Neutrophil (primary cell): ENCODE measurements around the gene LDLRAD4.

Experiments used
- H3K27ac ChIP-seq: fragments of 200-600 bp; sonication (generic); 2 replicates; pipeline ENCODE4 v1.5.1; 2016; ENCODE audit warnings: mild to moderate bottlenecking, moderate library complexity
- H3K27me3 ChIP-seq: fragments of 200-600 bp; sonication (generic); 2 replicates; pipeline ENCODE4 v1.6.0; 2016; ENCODE audit warnings: mild to moderate bottlenecking
- H3K36me3 ChIP-seq: fragments of 200-600 bp; sonication (generic); 2 replicates; pipeline ENCODE4 v1.5.1; 2017
- H3K4me1 ChIP-seq, 2 experiments: fragments of 200-600 bp in 1 of 2; sonication (generic) in 1 of 2; 1 replicate in 1 of 2; 2 replicates in 1 of 2; pipeline versions ENCODE4 v1.5.1 to v1.6.1; 2013 to 2016; ENCODE audit warnings: low read depth in 1 of 2, low read length in 1 of 2, mild to moderate bottlenecking in 1 of 2, moderate library complexity in 1 of 2; ENCODE audit not compliant: control insufficient read depth in 1 of 2, insufficient read depth in 1 of 2
- H3K4me3 ChIP-seq, 2 experiments: fragments of 200-600 bp in 1 of 2; sonication (generic) in 1 of 2; 1 replicate in 1 of 2; 2 replicates in 1 of 2; pipeline ENCODE4 v1.5.1; 2013 to 2016; ENCODE audit warnings: low read depth in 1 of 2, low read length in 1 of 2, mild to moderate bottlenecking in 1 of 2, moderate library complexity in 1 of 2
- H3K9me3 ChIP-seq: fragments of 200-600 bp; sonication (generic); 2 replicates; pipeline ENCODE4 v1.5.1; 2016
- CTCF ChIP-seq: fragments of 200-600 bp; sonication (generic); IDR thresholded peaks from 2 replicates; pipeline ENCODE4 v1.5.1; 2016; ENCODE audit warnings: antibody characterized with exemption

Gene LDLRAD4

GRCh38 chr18:13387855-13388548 is 169.4 kb downstream of the LDLRAD4 start:
- Histone ChIP-seq H3K36me3 (no peaks in the 10 kb centered on the region), H3K9me3 (no peaks in the 10 kb centered on the region), H3K4me1 (no peaks in the 10 kb centered on the region), H3K27me3 (no peaks in the 10 kb centered on the region), H3K27ac (no peak overlapping the region), H3K4me3 (no peak overlapping the region)
- no peak for TF ChIP-seq CTCF

GRCh38 chr18:13388586-13389490 is 170.3 kb downstream of the LDLRAD4 start:
- no peaks in the 10 kb centered on the region for H3K9me3 ChIP-seq
- TF ChIP-seq CTCF: no peak
- no peak overlapping the region for H3K27ac ChIP-seq
- no peaks in the 10 kb centered on the region for H3K27me3 ChIP-seq
- H3K36me3 ChIP-seq: no peaks in the 10 kb centered on the region
- no peaks in the 10 kb centered on the region for H3K4me1 ChIP-seq
- no peak overlapping the region for H3K4me3 ChIP-seq

GRCh38 chr18:13389491-13390131 is 171.1 kb downstream of the LDLRAD4 start:
- H3K4me1 ChIP-seq: no peaks in the 10 kb centered on the region

GRCh38 chr18:13390196-13390595 is 171.6 kb downstream of the LDLRAD4 start:
- H3K36me3 ChIP-seq: no peaks in the 10 kb centered on the region
- no peak overlapping the region for H3K27ac ChIP-seq
- no peaks in the 10 kb centered on the region for H3K9me3 ChIP-seq
- TF ChIP-seq CTCF: no peak
- H3K4me1 ChIP-seq: no peaks in the 10 kb centered on the region
- no peaks in the 10 kb centered on the region for H3K27me3 ChIP-seq
- no peak overlapping the region for H3K4me3 ChIP-seq

More at GRCh38 chr18:13389491-13390131, 171.1 kb downstream of the LDLRAD4 start:
- no peak overlapping the region for H3K27ac ChIP-seq
- no peaks in the 10 kb centered on the region for H3K36me3 ChIP-seq
- H3K9me3 ChIP-seq: no peaks in the 10 kb centered on the region
- no peak overlapping the region for H3K4me3 ChIP-seq
- H3K27me3 ChIP-seq: no peaks in the 10 kb centered on the region
- TF ChIP-seq CTCF: no peak

GRCh38 chr18:13390711-13391110 is 172.2 kb downstream of the LDLRAD4 start:
- no peaks in the 10 kb centered on the region for H3K36me3 ChIP-seq
- H3K4me3 ChIP-seq: no peak overlapping the region
- no peak overlapping the region for H3K27ac ChIP-seq
- TF ChIP-seq CTCF: no peak
- no peaks in the 10 kb centered on the region for H3K9me3 ChIP-seq
- H3K4me1 ChIP-seq: no peaks in the 10 kb centered on the region
- no peaks in the 10 kb centered on the region for H3K27me3 ChIP-seq
